T47D (cell line): ENCODE results near the gene EMC10.

Source experiments
- DNase-seq, 2 experiments: peaks; one replicate each; pipeline versions ENCODE4 v3.0.0 to v3.0.0-alpha.2; 2011 to 2012; ENCODE audit warnings: low read depth in 1 of 2, low spot score in 1 of 2
- JUND ChIP-seq: IDR thresholded peaks from 2 replicates; pipeline ENCODE4 v1.6.1; 2012; ENCODE audit warnings: low read depth
- in situ Hi-C: cut with HindIII; loops from 2 replicates; pipeline ENCODE4 v1.10.0; 2016; ENCODE audit warnings: low sequenced_read_pairs, low pct_unique_long_range_greater_than_20kb

The EMC10 gene

DNA sequence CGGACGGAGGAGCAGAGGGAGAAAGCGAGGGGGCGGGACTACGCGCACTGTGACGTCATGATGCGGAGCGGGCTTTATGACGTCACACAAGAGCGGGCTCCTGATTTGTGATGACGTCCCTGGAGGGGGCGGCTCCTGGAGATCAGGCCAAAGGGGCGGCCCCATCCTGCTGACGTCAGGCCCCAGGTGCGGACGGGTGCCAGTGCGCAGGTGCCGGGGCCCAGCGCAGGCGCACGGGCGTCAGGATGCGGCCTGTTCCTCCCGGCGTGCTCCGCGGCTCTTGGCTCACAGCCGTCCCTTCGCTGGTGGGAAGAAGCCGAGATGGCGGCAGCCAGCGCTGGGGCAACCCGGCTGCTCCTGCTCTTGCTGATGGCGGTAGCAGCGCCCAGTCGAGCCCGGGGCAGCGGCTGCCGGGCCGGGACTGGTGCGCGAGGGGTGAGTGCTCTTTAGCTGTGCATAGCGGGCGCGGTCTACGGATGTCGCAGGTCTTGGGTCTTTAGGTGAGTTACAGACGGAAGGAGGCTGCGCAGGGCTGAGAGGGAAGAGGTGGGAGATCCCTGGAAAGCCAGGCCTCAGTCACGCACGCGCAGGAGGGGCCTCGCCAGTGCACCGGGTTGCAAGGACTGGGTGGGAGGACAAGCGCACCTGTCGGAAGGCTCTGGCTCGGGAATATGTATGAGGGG, at the start of gene EMC10, which contains the start of gene GARIN5A:
TSS of gene EMC10 (plus strand) at position 284 of the 683 bp plus-strand sequence. CDS start at position 322, 38 bp downstream.
TSS of gene GARIN5A (minus strand) at position 625 of the 683 bp plus-strand sequence. CDS start at position 165, 460 bp downstream.
- in situ Hi-C loops = no loop called here

DNA sequence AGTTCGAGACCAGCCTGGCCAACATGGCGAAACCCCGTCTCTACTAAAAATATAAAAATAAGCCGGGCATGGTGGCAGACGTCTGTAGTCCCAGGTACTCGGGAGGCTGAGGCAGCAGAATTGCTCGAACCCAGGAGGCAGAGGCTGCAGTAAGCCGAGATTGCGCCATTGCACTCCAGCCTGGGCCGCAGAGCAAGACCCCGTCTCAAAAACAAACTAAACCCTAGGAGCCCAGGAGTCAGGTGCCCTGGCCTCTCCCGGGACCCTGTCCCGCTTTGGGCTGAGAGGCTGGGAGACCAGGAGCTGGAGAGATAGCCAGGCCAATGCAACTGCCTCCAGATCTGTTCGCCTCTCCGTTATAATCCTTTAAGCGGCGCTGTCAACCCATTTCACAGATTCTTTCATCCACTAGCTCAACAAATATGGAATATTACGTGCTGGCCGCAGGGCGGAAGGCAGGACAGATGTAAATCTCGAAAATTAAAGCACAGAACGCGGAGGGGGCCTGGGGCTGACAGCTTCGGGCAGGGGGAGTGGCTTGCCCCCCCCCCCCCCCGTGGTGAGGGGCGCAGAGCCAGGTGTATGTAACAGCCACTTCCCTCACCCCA, 48.9 kb upstream of the EMC10 start:
- TF ChIP-seq JUND = no peak
- DNase-seq = no peak
- in situ Hi-C loops = no loop called here

More for the DNA sequence above, at the start of gene EMC10, which contains the start of gene GARIN5A:
- DNase-seq = peak; percentile 96
- no peak for TF ChIP-seq JUND

DNA sequence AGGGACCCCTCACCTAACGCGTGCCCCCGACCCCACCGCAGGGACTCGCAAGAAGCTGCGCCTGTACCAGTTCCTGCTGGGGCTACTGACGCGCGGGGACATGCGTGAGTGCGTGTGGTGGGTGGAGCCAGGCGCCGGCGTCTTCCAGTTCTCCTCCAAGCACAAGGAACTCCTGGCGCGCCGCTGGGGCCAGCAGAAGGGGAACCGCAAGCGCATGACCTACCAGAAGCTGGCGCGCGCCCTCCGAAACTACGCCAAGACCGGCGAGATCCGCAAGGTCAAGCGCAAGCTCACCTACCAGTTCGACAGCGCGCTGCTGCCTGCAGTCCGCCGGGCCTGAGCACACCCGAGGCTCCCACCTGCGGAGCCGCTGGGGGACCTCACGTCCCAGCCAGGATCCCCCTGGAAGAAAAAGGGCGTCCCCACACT, 48.3 kb upstream of the EMC10 start:
- no peak for TF ChIP-seq JUND
- no peak for DNase-seq
- in situ Hi-C loops = no loop called here

DNA sequence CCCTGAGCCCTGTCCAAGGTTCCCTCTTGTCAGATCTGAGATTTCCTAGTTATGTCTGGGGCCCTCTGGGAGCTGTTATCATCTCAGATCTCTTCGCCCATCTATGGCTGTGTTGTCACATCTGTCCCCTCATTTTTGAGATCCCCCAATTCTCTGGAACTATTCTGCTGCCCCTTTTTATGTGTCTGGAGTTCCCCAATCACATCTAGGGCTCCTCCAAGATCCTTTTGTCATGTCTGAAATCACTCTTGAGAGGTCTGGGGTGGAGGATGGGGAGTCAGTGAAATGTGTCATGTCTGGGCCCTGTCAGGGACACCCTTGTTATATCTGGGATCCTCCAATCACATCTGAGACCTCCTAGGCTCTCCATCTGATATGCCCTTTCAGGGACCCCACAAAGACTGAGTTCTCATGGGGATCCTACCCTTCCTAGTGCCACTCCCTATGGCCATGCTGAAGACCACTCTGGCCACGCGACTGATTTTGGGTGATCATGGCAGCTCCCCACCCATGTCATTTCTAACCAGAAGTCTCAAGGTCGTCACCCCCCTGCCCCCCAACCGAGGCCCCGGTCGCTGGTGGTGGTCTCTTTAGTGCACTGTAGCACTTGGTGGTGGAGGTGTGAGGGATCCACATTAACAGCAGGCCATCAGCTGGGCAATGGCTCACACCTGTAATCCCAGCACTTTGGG, 47.4 kb upstream of the EMC10 start:
- TF ChIP-seq JUND = no peak
- no peak for DNase-seq
- in situ Hi-C loops = no loop called here

DNA sequence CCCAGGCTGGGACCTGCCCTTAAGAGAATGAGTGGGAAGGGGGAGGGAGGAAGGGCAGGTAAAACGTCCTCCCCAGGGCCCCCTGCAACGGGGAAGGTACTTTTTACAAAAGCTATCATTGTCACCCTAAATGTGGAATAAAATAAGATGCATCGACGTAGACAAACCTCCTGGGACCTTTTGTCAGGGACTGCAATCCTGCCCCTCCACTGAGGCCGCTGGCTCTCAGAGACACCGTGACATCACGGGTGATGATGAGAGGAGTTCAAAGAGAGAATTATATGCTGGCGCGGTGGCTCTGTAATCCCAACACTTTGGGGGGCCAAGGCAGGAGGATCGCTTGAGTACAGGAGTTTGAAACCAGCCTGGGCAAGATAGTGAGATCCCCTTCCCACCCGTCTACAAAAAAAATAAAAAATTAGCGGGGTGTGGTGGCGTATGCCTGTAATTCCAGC, 45.4 kb upstream of the EMC10 start:
- in situ Hi-C loops = no loop called here
- TF ChIP-seq JUND = no peak

DNA sequence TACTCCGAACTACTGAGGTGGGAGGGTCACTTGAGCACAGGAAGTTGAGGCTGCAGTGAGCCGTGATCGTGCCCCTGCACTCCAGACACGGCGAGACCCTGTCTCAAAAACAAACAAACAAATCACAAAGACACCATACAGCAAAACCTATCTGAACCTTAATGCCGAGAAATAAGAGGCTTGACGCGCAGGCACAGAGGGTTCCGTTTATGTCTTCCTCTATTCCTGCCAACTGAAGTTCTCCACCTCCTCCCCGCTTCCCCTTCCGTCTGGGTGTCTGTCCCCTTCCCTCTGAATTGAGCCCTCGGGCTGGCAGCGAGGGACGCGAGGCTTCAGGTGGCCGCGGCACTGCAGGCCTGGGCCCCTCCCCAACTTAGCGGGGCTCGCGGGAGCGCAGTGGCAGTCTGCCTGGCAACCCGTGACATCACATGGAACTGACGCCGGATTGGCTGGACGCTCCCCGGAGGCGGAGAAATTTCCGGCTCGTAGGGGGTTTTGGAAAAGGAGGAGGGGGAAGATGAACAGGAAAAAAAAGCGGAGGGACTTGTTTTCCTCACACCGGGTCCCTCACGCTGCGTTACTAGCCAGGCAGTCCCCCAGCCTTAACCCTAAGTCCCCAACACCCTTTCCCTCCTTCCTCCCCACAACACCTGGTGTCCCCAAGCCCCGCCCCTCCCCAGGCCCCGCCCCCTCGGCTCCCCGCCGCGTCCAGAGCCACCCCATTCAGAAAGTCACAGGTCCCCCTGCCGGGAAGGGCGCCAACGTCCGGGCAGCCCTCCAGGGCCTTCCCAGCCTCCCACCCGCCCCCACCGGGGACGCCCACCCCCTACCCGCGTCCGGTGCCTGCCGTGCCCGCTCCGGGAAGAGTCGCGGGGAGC, 44.7 kb upstream of the EMC10 start:
- peak; percentile 65 to 74 for DNase-seq
- no peak for TF ChIP-seq JUND
- in situ Hi-C loops = no loop called here

More for the DNA sequence above, 45.4 kb upstream of the EMC10 start:
- DNase-seq = no peak

DNA sequence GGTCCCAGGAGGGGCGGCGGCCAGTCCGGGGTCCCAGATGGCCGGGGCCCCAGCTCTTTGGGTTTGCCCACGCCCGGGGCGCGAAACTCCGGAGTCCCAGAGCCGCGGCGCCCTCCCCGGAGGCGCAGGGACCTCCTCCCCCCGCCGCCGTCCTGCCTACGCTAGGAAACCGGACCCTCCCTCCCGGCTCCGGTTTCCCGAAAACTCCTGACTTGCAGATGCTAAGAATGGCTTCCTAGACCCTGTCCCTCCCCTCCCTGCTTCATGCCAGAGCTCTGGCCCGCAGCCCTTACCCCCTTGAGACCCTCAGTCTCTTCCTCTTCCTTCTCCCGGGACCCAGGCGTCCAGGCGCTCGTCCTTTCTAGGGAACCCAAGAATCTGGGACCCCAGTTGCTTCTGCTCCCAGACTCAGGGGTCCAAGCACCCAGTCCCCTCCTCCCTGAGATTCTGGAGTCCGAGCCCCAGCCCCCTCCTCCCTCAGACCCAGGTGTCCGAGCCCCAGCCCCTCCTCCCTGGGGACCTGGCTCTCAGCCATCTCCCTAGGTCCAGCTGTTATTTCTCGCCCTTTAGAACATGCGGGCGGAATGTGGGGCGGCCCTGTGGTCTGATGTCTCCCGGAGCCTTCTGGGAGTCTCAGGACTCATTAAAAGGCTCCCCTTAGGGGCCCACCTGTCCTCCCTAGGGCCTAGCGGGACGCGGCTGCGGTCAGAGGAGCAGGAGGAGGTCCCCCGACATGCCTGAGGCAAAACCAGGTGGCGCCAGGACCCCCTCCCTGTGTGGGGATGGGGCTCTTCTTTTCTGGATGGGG, 43.9 kb upstream of the EMC10 start, which contains the start of gene MYBPC2:
TSS of gene MYBPC2 (plus strand) at position 672 of the 808 bp plus-strand sequence. CDS start at position 734, 62 bp downstream.
- in situ Hi-C loops = no loop called here
- no peak for TF ChIP-seq JUND
- no peak for DNase-seq

DNA sequence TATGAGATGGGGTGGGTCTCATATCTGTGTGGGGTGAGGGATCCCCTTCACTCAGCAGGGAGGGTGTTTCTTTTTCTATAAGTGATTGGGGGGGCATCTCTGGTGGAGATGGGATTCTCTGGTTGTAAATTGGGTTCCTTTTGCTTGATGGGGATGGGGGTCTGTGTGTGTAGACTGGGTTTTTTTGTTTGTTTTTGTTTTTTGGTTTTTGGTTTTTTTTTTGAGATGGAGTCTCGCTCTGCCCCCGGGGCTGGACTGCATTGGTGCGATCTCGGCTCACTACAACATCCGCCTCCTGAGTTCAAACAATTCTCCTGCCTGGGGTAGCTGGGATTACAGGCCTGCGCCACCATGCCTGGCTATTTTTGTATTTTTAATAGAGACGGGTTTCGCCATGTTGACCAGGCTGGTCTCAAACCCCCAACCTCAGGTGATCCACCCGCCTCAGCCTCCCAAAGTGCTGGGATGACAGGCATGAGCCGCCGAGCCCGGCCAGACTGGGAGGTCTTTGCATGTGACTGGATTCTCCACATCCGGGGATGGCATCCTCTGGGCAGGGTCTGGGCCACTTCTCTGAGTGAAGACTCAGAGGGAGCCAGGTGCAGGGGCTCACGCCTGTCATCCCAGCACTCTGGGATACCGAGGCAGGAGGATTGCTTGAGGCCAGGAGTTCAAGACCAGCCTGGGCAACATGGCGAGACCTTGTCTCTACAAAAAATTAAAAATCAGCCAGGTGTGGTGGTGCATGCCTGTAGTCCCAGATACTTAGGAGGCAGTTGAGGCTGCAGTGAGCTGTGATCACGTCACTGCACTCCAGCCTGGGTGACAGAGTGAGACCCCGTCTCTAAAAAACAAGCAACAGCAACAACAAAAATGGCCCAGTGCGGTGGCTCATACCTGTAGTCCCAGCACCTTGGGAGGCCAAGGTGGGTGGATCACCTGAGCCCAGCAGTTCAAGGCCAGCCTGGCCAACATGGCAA, 42.8 kb upstream of the EMC10 start:
- DNase-seq = no peak
- in situ Hi-C loops = no loop called here
- no peak for TF ChIP-seq JUND

DNA sequence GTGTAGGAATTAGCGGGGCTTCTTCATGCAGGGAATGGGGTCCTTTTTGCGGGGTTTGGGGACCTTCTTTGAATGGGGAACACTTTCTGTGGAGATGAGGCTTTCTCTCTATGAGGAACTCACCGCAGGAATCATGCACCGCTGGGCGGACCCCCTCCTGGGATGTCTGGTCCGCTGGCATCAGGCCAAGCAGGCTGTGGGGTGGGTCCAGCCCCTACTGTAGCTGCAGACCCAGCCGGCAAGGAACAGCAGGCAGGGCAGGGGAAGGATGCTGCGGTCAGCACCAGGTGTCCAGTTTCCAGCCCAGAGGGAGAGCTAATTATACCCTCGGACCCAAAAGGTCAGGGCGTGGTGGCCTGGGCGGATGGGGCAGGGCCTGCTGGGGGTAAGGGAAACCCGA, 41.8 kb upstream of the EMC10 start:
- in situ Hi-C loops = no loop called here
- TF ChIP-seq JUND = no peak
- DNase-seq = no peak

DNA sequence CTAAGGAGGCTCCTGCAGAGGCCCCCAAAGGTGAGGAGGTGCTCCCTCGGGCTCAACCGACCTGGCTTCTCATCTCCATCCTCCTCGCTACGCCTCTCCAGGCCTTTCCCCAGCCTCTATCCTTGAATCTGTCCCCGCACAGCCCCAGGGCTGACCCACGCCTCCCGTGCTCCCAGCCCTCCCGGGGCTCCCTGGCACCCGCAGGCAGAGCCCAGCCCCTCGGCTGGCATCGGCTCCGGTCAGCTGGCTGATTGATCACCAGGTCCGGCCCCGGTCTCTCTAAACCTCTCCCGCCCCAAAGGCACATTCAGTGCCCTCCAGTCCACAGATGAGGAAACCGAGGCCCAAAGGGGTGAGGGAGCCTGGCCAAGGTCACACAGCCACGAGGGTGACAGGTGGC, 41.1 kb upstream of the EMC10 start:
- no peak for TF ChIP-seq JUND
- DNase-seq = no peak
- in situ Hi-C loops = no loop called here
